Left hindlimb (tissue), 1 donor: ENCODE data around the gene OR8A1.

Experiments
- DNase-seq: peaks from one replicate; pipeline ENCODE4 v3.0.0-alpha.2; 2018

Gene OR8A1

GRCh38 chr11:124569697-124570096 lies at the start of gene OR8A1:
TSS of gene OR8A1 (plus strand) at chr11:124569997. CDS start at chr11:124570120, 123 bp downstream.
- no peak for DNase-seq

- no peak for DNase-seq
Observed at GRCh38 chr11:124520550-124520854, 49.3 kb upstream of the OR8A1 start.

DNA sequence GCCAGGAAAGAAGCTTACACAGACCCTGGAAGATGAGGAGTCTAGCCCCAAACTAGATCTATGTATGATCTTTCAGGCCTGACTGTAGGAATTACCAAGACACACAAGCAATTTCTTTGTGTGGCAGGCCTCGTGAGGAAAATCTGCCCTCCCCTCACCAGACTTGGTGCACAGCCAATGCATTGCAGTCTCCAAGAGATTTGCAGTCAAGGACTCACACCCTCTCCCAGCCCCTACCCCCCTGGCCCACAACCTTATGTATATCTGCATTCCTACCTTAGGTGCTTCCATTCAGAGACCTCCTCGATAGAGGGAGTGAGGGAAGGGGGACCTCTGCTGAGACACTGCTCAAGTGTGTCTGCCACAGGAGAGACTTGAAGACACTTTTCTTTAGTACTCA lies 36.2 kb upstream of the OR8A1 start:
- no peak for DNase-seq

GRCh38 chr11:124534051-124534450 lies 35.7 kb upstream of the OR8A1 start:
- DNase-seq: no peak

DNA sequence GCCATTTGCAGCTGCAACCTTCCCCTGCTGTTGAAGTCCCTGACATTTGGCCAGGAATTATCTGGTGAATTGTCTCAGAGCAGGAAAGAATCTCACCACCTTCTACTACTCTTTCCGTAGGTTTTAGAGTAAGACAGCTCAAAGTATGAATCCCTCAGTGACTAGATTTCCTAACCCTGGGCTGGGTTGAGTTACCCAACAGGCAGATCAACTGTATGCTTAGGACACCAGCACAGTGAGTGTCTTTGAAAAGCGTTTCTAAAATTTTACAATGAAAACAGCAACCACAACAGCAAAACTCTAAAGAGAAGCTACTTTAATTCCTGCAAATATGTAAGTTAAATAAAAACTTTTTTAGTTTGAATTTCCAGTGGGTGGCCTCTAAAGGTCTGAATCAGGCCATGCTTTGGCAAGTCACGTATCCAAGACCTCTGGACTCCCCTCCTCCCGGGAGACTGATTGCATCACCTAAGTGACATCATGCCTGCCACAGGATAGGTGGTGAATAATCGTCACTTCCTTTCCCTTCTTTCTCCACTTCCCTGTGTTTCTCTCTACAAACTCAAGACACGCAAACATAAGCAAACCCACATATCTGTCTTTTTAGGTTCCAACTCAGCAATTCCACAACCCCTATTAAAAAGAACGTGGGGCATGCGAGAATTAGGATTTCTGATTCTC lies 34.1 kb upstream of the OR8A1 start:
- no peak for DNase-seq

DNA sequence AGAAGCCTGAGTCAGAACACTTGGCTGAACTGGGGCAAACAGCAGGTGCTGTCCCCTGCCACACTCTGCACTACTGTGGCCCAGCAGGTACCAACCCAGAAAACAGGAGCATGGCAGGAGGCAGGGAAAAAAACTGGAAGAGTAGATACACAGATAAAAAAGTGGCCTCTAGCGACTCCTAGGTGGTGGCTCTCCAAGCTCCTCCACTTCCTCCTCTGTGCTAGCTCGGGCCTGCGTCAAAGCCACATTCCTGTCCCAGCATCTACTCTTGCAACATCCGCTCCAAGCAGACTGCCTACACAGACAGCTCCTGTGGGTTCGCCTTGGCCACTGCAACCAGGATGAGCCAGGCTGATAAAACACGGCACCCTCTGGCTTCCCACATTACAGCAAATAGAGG lies 33.3 kb upstream of the OR8A1 start:
- DNase-seq: peak; percentile 57

GRCh38 chr11:124538019-124538418 lies 31.8 kb upstream of the OR8A1 start:
- DNase-seq: peak; percentile 49

DNA sequence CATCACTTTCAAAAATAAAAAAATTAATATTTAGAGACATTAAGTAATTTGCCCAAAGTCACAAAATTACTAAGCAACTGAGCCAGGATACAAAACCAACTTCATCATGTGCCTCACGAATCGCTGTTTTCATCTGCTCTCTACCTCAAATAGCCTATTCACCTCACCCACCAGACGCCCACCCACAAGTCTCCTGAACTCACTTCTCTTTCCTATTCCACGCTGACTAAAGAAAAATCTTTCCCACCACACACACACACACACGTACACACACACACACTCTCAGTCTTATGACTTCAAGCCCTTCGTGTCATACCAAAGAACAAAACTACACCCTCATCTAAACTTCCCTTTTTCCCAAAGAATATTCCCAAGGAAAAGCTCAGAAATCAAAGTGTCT lies 28.6 kb upstream of the OR8A1 start:
- DNase-seq: no peak

GRCh38 chr11:124543145-124543544 lies 26.7 kb upstream of the OR8A1 start:
- no peak for DNase-seq

DNA sequence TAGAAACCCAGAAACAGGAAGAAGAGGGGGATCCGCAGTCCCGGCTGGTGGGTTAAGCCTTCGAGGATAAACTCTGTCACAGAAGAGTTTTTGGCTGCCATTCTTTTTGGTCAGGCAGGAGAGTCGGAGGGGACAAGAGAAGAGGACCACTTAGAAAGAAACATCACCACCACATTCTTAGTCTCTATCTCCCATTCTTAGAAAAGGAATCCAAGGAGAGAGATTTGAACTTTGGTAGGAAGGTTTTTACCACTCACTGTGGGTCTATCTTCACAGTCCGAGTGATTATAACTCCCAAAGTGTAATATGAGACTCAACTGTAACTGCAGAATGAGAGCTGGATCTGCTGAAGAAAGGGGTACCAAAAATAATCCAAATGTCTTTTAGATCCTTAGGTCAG lies 26.2 kb upstream of the OR8A1 start, which contains the start of gene OR8B12:
TSS of gene OR8B12 (minus strand) at position 101 of the 400 bp plus-strand sequence. CDS start at position 101, 0 bp downstream.
- no peak for DNase-seq

- DNase-seq: no peak
Observed at GRCh38 chr11:124551189-124551588, 18.6 kb upstream of the OR8A1 start.

DNA sequence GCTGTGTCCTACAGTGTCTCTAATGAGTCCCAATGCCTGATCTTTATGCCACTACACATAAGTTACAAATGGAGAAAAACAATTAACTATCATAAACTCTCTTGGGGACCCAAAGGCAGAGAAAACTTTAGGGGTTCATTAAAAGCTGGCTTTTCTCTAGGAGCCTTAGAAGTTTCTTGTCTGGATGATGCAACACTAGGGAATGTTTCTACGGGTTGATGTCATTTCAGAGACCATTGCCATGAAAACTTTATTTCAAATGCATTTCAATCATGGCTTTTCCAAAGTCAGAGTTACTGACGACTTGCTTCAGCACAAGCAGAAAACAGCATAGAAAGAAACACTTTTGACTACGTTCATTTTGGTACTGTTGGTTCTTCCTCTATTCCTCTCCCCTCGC lies 17.8 kb upstream of the OR8A1 start:
- no peak for DNase-seq

DNA sequence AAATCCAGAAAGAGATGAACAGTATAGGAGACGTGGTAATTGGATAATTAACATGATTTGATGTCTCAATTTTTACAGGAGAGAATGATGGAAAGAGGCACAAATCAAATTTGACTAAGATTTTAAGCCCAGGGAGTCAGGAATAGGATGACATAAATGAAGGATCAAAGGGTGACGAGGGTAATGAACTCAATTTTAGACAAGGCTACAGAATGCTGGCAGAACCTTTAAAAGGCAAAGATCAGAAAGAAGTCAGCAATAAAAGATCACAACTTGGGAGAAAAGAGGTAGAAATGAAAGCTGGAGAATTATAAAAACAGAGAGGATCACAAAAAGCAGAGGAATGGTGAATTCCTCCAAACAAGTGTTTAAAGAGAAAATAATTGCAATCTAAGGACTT lies 13.0 kb upstream of the OR8A1 start:
- no peak for DNase-seq

DNA sequence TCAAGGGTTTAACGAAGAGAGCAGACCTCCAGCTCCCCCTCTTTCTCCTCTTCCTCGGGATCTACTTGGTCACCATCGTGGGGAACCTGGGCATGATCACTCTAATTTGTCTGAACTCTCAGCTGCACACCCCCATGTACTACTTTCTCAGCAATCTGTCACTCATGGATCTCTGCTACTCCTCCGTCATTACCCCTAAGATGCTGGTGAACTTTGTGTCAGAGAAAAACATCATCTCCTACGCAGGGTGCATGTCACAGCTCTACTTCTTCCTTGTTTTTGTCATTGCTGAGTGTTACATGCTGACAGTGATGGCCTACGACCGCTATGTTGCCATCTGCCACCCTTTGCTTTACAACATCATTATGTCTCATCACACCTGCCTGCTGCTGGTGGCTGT lies 363 bp downstream of the OR8A1 start:
- no peak for DNase-seq

- peak; percentile 45 for DNase-seq
Observed at GRCh38 chr11:124577716-124578427, 8.1 kb downstream of the OR8A1 start.

DNA sequence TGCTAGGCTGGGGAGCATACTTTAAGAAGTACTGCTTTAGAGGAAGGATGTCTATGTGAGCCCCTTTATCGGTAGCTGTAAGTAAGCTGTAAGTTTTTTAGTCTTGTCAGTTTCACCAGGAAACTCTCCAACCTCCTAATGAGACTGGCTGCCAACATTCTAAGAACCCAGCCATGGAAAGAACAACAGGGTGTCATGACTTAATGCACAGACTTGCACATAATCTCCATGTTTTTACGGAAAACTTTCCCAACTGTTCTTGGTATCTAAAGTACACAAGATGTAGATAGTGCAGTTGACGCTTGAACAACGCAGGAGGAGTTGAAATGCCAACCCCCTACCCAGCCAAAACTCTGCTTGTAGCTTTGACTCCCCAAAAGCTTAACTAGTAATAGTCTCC lies 9.0 kb downstream of the OR8A1 start:
- no peak for DNase-seq

DNA sequence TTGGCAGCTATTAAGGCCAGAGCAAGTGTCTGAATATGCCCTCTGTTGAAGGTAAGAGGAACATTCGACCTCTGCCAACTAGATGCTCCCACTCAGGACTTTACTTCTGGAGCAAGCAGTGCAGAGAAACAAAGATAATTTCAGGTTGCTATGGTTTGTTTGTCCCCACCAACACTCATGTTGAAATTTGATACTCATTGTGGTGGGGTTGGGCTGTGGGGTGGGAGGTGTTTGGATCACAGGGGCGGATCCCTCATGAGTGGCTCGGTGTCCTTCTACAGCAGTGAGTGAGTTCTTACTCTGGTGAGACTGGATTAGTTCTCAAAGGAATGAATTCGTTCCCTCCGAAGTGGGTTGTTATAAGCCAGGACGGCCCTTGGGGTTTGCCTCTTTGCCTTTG lies 12.0 kb downstream of the OR8A1 start:
- DNase-seq: no peak

- no peak for DNase-seq
Observed at GRCh38 chr11:124582565-124582964, 12.8 kb downstream of the OR8A1 start.

- DNase-seq: no peak
Observed at GRCh38 chr11:124583781-124584180, 14.0 kb downstream of the OR8A1 start.

DNA sequence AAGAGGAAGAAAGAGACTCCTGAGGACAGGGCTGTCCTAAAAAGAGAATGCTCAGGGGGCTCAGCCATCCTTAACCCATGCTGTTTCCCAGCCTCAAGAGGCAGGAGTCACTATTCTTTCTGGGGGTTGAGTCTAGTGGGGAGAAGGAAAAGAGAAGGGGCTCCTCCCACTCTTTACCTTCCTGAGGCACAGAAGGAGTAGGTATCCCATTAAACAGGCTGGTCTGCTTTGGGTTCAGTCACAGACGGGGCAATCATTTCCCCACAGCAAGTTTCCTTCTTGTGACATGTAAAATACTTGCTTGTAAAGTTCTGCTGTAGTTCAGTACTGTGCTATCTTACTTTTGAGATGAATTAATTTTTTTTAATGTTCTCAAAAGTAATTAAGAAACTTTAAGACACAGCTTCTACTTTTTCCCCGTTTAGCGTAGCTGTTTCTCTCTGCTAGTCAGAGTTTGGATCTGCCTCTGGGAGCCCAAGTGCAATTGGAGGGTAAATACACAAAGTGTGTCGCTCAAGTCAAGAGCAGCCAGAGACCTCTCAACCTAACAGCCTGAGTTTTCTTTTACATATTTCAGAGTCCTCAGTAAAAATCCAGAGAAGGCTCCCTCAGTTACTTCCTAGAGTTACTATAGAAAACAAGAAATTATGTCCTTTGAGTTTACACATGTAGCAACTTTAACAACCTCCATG lies 15.0 kb downstream of the OR8A1 start:
- no peak for DNase-seq

DNA sequence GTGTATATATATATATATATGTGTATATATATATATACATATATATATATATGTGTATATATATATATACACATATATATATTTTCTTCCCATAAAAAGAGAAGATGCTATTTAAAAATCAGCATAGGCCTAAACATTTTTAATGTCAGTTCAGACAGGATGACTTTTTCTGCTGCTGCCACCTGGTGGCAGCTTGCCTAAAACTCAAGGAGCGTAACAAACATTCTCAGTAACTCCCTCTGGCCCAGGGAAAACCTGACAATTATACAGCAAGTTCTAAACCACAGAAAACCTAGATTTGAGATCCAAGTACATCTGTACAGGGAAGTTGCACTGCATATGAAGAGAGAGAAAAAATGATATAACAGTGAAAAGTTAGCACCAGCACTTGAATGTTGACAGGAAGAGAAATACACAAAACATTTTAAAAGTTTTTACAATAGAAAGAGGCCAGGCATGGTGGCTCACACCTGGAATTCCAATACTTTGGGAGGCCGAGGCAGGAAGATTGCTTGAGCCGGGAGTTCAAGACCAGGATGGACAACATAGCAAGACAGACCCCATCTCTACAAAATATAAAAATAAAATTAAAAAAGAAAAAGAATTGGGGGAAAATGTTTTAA lies 16.6 kb downstream of the OR8A1 start:
- peak; percentile 42 for DNase-seq

- DNase-seq: no peak
Observed at GRCh38 chr11:124591430-124591829, 21.6 kb downstream of the OR8A1 start.

- no peak for DNase-seq
Observed at GRCh38 chr11:124592627-124593026, 22.8 kb downstream of the OR8A1 start.

DNA sequence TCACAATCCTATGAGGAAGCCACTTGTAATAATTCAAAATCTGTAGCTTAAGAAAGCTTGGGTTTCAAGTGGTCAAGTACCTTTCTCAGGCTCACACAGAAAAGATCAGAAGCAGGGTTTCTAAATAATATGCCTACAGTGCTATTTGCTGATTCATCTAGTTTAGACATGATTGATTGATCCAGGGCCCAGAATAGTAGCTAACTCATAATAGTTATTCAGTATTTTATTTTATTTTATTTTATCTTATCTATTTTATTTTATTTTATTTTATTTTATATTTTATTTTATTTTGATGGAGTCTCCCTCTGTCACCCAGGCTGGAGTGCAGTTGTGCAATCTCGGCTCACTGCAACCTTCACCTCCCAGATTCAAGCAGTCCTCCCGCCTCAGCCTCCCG lies 25.5 kb downstream of the OR8A1 start:
- DNase-seq: no peak
